ENCODE measurements around the gene PCSK6.

Gene PCSK6
- total RNA-seq = 0.37 to 3.3 (median 0.73) reads per million in 4 experiments

- DNase-seq = no peak
Measured at GRCh38 chr15:101489599-101490407, at the start of gene PCSK6. Gene PCSK6, minus strand, starts transcription at chr15:101489707. Its CDS starts 37 bp downstream, at chr15:101489670.

DNA sequence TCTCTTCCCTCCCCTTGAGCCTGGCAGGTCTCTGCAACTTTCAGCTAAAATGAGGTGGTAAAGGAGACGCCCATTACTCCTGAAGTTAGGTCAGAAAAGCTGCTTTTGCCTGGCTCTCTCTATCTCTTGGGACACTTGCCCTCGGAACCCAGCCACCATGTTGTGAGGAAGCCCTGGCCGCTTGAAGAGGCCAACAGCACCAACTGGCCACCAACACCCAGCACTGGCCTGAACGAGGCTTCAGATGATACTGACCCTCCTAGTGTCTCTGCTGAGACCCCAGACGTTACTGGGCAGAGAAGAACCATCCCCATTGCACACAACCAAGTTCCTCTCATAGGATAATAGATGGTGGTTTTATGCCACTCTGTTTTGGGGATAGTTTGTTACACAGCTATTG lies 49.5 kb upstream of the PCSK6 start:
- no peak for DNase-seq

DNA sequence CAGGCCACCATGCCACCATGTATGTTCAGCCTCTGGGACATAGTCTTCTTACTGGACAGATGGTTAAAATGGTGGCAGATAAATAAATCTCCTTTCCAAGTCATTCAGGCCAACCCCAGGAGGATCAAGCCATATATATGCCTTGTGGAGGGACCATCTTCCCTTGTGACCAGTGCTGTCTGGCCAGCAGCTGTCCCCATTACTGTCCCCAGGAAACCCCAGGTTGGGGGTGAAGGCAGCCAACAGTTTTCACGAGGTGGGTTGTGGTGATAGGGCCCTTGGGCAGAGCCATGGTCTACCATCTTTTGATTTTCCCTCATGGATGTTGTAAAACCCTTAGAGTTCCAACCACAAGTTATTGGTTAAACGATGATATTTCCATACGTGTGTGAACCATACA lies 48.7 kb upstream of the PCSK6 start:
- DNase-seq = no peak

DNA sequence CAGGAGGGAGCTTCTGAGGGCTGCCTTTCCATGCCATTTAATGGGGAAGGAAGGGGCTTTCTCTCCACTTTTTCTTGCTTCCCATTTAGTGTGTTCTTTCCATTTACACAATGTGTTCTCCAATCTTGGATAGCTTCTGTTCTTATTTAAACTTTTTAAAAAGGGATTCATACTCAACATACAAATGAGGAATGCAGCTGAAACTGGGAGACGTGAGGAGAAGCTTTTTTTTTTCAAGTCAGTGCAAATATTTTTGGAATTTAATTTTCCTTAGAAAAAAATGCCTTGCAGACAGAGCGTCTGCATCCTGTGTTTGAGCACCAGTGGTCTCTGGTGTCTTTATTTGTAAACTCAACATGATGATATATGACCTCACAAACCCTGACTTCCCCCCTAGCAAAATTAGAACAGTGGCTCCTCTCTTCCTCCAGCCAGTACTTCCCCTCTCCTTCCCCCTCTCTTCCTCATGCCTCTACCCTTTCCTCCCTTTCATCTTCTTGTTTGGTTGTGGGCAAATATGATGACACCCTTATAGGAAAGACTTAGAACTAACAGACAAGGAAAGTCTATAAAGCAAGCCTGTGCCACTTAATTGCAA lies 48.1 kb upstream of the PCSK6 start:
- DNase-seq = no peak

- DNase-seq = no peak
Measured at GRCh38 chr15:101536875-101537405, 47.4 kb upstream of the PCSK6 start.

- no peak for DNase-seq
Measured at GRCh38 chr15:101536166-101536874, 46.8 kb upstream of the PCSK6 start.

- DNase-seq = no peak
Measured at GRCh38 chr15:101535170-101535902, 45.8 kb upstream of the PCSK6 start.

DNA sequence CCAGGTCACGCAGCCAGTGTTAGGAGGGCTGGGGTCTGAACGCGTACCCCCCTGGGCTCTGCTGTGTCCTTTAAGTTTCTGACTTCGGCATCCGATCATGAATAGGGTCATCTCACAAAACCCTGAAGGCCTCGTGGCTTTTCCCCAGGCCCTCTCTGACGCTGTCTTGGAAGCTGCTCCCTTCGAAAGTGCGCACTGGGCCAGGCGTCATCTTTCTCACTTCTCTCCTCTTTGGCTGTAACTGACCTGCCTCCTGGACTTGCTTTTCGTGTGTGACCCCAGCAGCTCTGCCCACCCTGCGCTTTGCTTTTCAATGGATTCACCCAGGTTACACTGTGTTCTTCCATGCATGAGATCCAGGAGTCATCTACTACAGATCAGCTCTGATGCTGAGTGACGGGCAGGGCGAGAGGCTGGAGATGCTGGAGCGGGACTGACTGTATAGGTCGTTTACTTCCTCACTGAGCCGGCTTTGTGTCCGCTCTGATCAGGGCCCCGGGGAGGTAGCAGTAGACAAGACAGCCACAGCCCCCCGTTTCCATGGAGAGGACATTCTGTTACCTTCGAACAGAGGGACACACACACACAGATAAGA lies 45.0 kb upstream of the PCSK6 start:
- no peak for DNase-seq

DNA sequence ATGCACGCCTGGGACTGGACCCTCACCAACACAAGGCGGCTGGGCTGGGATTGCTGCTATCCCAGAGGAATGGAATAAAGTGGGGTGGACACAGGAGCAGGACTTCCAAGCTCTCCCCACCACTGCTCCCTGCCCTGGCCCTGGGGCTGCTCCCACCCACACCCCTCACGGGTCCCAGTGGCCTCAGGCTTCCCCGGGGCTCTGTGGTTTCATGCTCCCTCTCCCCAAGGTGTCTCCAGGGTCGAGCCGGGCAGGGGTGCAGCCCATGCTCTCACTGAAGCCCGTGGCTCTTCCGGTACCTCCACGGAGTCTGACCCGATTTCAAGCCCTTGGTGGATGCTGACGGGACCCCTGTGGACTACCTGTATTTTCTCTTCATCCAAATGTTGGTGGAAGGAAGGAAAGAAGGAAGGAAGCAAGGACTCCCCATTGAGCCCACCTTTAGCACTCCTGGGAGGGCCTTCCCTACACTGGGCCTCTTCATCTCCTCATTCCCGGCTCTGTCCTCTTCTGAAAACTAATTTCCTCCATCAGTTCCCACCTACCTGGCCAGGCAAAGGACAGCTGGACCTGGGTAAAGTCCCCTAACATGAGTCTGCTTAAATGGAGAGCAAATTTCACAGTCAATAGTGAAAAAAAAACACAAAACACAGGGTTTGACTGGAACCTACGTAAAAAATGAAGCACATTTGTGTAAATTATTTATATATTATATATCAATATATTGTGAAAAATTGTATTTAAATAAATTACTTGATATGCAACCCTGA lies 44.0 kb upstream of the PCSK6 start:
- no peak for DNase-seq

GRCh38 chr15:101532865-101533264 lies 43.4 kb upstream of the PCSK6 start:
- DNase-seq = no peak

DNA sequence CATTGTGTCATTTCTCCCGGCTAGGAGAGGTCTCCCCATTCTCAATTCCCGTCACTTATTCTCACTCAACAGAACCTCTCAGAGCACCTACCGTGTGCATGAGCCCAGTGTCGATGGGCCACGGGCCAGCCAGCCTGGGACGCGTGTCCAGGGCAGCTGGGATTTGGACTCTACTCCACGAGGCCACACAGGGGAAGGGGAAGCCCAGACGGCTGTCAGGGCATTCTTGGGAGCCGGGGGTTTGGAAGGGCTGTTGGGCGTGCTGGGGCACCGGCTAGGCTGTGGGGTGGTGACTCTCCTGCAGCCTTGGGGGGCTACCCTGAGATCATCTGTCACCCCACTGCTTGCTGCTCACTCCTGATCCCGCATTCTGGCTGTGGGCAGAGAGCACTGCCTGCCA lies 41.7 kb upstream of the PCSK6 start:
- DNase-seq = no peak

- no peak for DNase-seq
Measured at GRCh38 chr15:101530224-101530958, 40.9 kb upstream of the PCSK6 start.

GRCh38 chr15:101528917-101529299 lies 39.4 kb upstream of the PCSK6 start:
- no peak for DNase-seq

DNA sequence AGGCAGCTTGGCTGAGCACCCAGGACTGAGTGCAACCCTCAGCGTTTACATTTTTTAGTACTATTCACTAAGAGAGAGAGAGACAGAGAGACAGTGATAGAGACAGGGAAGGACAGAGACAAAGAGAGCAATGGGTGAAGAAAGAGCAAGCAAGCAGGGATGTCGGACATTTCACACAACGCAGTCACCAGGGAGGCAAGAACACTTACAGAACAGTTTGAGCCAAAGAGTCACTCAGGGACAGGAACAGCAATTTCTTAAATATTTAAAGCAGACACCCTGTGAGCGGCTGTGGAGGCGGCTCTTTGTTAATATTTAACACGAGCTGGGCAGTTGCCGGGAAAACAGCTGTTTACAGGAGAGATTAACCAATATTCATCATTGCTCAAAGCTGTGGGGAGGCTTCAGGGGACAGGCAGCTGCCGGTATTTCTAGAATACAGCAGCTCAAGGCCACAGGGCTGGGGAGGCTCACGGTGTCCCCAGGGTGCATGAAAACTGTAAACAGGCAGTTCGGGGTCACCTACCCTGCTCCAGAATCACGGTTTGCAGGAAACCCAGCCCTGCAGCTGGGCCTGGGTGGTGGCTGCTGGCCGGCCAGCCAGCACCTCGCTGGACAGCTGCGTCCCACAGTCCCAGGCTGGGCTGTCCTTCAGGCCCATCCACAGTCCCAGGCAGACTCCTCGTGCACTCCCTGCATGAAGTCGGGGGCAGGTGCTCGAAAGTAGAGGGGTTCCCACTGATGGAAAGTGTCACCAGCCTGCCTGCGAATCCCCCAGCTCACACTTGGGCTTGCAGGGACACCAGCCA lies 38.8 kb upstream of the PCSK6 start:
- no peak for DNase-seq

GRCh38 chr15:101526890-101527289 lies 37.4 kb upstream of the PCSK6 start:
- no peak for DNase-seq

DNA sequence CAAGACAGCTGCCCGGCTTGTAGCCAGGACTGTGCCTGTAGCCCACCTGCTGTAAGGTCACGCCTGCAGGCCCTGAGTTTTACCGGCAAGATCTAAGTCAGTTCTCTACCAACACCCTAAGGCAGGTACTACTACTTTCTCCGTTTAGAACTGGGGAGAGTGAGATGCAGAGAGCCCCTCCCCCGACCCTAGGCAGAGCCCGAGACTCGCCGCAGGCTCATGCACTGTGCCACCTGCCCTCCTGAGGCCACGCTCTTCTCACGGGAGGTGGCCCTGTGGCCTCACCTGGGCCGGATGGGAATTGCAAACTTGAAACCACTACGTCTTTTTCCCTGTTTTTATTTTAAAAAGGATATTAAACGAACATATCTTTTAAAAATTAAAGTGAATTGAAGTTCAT lies 36.9 kb upstream of the PCSK6 start:
- no peak for DNase-seq

DNA sequence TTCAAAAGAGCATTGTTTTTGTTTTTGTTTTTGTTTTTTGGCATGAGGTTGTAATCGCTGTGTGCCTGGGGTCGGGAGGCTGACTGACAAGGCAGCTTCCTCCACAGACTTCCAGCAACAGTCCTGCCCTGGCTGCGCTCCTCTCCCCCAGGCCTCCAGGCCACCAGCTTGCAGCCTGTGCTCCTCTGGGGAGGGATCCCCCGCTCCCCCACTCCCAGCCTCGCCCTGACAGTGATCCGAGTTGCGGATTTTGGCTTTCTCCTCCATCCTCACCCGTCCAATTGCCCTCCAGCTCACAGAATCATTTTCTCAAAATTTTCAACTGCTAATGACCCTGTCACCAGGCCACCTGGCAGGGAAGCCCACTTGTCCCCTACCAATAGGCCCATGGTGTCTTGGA lies 36.5 kb upstream of the PCSK6 start:
- no peak for DNase-seq

DNA sequence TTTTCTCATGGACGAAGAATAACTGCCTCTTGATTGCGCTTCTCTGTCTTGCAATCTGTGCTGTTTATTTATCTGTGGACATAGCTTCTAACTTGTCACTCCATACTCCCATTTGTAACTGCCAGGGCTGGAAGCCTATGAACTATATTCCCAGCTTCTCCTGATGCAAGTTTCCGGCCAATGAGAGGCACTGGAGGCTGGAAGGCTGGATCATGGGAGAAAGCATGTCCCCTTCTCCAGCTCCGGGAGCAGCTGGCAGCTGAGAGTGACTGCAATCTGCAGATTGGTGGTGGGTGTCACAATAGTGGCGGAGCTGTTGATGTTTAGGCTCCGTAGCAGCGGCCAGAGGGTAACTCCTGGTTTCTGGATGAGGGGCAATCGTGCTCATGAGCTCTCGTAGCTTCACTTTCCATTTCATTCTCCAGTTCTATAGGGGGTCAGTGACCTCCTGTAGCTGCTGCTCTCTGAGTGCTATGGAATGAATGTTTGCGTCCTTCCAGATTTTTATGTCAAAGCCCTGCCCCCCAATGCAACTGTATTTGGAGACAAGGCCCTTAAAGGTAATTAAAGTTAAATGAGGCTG lies 35.7 kb upstream of the PCSK6 start:
- no peak for DNase-seq

DNA sequence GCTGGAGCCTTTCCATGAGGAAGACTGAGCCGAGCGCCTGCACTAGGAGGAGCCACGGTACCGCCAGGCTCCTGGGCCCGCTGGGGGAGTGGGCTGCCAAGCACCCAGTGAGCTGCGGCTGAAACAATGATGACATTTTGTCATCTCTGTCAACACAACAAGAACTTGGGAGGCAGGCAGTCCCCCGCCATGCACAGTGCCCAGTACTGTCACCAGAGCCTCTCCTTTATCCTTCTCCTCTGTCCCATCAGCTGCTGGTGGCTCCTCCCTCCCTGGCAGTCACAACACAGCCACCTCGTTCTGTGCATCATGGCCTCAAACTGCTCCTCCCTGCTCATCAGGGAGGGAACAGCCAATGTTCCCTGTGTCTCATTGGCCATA lies 34.0 kb upstream of the PCSK6 start:
- DNase-seq = no peak

Data from effector CD8-positive, alpha-beta T cell (primary cell).